Measurements from ENCODE around the gene CLN5. TPM values are rescaled to one million over a fixed set of nuclear protein-coding genes. Genes with fewer than 3 reads are reported as not detected.

The CLN5 gene
- total and polyA plus RNA-seq, 2 of the 13 experiments (the other 11 are each of a cell fraction or from before 2014, with no cell fraction given), result 10.1 to 13.7 TPM

DNA sequence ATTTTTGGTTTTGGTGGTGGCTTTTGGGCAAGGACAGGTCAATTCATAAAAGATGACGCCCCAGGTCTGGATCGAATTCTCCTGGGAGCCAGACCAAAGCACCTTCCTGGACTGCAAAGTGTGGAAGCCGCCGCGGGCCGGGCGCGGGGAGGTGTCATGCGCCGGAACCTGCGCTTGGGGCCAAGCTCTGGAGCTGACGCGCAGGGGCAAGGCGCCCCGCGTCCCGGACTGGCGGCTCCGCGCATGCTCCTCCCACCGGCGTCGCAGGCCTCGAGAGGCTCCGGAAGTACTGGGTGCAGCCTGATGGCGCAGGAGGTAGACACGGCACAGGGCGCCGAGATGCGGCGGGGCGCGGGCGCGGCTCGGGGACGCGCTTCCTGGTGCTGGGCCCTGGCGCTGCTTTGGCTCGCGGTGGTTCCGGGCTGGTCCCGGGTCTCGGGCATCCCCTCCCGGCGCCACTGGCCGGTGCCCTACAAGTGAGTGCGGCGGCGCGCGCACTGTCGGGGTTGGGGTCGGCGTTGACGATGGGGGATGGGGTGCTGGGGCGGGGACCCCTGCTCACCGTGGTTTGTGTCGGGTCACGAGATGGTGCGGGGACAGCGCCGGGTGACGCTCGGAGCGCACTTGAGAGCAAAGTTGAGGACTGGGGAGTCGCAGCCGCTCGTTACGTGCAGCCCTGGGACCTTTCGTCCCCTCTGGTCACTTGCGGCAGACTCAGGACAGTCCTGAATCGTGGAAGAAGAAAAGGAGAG, at the start of gene CLN5 (continued):
- TF ChIP-seq, protein P1, sequence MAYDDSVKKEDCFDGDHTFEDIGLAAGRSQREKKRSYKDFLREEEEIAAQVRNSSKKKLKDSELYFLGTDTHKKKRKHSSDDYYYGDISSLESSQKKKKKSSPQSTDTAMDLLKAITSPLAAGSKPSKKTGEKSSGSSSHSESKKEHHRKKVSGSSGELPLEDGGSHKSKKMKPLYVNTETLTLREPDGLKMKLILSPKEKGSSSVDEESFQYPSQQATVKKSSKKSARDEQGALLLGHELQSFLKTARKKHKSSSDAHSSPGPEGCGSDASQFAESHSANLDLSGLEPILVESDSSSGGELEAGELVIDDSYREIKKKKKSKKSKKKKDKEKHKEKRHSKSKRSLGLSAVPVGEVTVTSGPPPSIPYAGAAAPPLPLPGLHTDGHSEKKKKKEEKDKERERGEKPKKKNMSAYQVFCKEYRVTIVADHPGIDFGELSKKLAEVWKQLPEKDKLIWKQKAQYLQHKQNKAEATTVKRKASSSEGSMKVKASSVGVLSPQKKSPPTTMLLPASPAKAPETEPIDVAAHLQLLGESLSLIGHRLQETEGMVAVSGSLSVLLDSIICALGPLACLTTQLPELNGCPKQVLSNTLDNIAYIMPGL (CRISPR knock-in tag; IDR thresholded peaks at IDR 0.05; ENCODE audit: borderline replicate concordance in 1 of 2, low read depth in 1 of 2), result peak; percentile 88 to 90
- TF ChIP-seq, protein P2, sequence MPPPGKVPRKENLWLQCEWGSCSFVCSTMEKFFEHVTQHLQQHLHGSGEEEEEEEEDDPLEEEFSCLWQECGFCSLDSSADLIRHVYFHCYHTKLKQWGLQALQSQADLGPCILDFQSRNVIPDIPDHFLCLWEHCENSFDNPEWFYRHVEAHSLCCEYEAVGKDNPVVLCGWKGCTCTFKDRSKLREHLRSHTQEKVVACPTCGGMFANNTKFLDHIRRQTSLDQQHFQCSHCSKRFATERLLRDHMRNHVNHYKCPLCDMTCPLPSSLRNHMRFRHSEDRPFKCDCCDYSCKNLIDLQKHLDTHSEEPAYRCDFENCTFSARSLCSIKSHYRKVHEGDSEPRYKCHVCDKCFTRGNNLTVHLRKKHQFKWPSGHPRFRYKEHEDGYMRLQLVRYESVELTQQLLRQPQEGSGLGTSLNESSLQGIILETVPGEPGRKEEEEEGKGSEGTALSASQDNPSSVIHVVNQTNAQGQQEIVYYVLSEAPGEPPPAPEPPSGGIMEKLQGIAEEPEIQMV (CRISPR knock-in tag; IDR thresholded peaks at IDR 0.05; ENCODE audit: low read depth), result peak; percentile 74; the same call in 1 of the 2 replicates
- TF ChIP-seq ZNF891 (CRISPR knock-in tag; IDR thresholded peaks at IDR 0.05) (peak; percentile 60), ZFP82 (CRISPR knock-in tag; IDR thresholded peaks at IDR 0.05; ENCODE audit: borderline replicate concordance) (peak; percentile 84; the same call in 1 of the 2 replicates), GPN1 (CRISPR knock-in tag; IDR thresholded peaks at IDR 0.05; ENCODE audit: borderline replicate concordance) (no peak; the same call in 1 of the 2 replicates), MXD1 (CRISPR knock-in tag; IDR thresholded peaks at IDR 0.05) (peak; percentile 85), CEBPG (CRISPR knock-in tag; IDR thresholded peaks at IDR 0.05) (0 out of 2 replicates have a peak, but pooled peaks have one; percentile 8), EZH2 (conservative IDR thresholded peaks at IDR 0.05; ENCODE audit: low read depth, low read length) (no peak), YEATS4 (CRISPR knock-in tag; IDR thresholded peaks at IDR 0.05; ENCODE audit: borderline replicate concordance) (peak; percentile 95), ZNF274 (CRISPR knock-in tag; IDR thresholded peaks at IDR 0.05) (peak; percentile 82; the same call in 1 of the 2 replicates), RNF219 (CRISPR knock-in tag; IDR thresholded peaks at IDR 0.05) (no peak; the same call in 1 of the 2 replicates), NR2F2 (IDR thresholded peaks at IDR 0.05; ENCODE audit: borderline replicate concordance, low read depth) (no peak), MAFK (conservative IDR thresholded peaks at IDR 0.05 in 1 of 2, IDR thresholded peaks at IDR 0.05 in 1 of 2; ENCODE audit: low read length in 2 of 2) (no peak), ZFYVE20 (CRISPR knock-in tag; IDR thresholded peaks at IDR 0.05; ENCODE audit: borderline replicate concordance, low read depth) (no peak), TCF12 (IDR thresholded peaks at IDR 0.05) (no peak), TCF12 (CRISPR knock-in tag; IDR thresholded peaks at IDR 0.05) (no peak; the same call in 1 of the 2 replicates), NFIC (IDR thresholded peaks at IDR 0.05; ENCODE audit: low read length) (no peak), RARG (CRISPR knock-in tag; IDR thresholded peaks at IDR 0.05; ENCODE audit: low read depth) (no peak)
- TF ChIP-seq, protein P3, sequence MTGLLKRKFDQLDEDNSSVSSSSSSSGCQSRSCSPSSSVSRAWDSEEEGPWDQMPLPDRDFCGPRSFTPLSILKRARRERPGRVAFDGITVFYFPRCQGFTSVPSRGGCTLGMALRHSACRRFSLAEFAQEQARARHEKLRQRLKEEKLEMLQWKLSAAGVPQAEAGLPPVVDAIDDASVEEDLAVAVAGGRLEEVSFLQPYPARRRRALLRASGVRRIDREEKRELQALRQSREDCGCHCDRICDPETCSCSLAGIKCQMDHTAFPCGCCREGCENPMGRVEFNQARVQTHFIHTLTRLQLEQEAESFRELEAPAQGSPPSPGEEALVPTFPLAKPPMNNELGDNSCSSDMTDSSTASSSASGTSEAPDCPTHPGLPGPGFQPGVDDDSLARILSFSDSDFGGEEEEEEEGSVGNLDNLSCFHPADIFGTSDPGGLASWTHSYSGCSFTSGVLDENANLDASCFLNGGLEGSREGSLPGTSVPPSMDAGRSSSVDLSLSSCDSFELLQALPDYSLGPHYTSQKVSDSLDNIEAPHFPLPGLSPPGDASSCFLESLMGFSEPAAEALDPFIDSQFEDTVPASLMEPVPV (CRISPR knock-in tag; IDR thresholded peaks at IDR 0.05), result peak; percentile 85
- TF ChIP-seq, protein P4, sequence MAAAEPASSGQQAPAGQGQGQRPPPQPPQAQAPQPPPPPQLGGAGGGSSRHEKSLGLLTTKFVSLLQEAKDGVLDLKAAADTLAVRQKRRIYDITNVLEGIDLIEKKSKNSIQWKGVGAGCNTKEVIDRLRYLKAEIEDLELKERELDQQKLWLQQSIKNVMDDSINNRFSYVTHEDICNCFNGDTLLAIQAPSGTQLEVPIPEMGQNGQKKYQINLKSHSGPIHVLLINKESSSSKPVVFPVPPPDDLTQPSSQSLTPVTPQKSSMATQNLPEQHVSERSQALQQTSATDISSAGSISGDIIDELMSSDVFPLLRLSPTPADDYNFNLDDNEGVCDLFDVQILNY (CRISPR knock-in tag; conservative IDR thresholded peaks at IDR 0.05), result 0 out of 2 replicates have a peak, but pooled peaks have one; percentile 7

Measured in HepG2 (cell line).